HG03439 (cell line): ENCODE data around the gene ACBD4.

ENCODE experiments used
- ATAC-seq: cut with Tn5 transposase; IDR thresholded peaks from one replicate; pipeline ENCODE4 v1.9.1; 2021; ENCODE audit warnings: mild to moderate bottlenecking, moderate library complexity; ENCODE audit not compliant: unreplicated experiment

The ACBD4 gene, protein sequence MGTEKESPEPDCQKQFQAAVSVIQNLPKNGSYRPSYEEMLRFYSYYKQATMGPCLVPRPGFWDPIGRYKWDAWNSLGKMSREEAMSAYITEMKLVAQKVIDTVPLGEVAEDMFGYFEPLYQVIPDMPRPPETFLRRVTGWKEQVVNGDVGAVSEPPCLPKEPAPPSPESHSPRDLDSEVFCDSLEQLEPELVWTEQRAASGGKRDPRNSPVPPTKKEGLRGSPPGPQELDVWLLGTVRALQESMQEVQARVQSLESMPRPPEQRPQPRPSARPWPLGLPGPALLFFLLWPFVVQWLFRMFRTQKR

DNA sequence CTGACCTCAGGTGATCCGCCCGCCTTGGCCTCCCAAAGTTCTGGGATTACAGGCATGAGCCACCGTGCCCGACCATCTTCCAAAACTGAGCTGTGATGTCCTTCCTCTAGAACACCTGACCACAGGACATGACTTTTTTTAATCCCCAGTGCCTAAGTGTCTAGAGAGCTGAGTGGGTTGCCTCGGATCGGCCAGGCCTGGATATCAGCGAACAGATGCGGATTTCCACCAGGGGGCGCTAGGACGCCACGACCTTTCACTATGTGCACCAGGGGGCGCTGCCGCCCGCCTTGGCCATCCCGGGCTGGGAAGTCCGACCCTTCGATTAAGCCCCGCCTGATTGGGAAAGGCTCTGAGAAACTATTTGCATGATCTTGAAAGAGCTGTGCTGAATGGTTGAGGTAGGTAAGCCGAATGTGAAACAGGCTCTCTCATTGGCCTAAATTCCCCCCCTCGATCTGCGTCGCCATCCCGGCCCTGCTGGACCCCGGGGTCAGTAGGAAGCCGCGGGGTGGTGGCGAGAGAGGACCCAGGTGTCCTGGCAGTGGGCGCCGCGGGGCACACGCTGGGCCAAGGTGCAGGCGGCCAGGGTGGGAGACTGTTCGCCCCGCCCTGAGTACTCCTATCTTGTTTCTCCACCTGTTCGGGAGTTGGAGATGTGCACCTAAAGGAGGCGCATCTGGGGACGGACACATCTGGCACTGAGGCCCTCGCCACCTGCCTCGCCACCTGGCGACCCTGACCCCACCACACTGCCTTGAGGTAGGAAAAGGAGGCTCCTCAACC, at the start of gene ACBD4:
Gene ACBD4, plus strand, starts transcription at position 496 of the 786 bp plus-strand sequence. CDS start 458 bp downstream, outside the sequence.
- ATAC-seq: peak; percentile 75

DNA sequence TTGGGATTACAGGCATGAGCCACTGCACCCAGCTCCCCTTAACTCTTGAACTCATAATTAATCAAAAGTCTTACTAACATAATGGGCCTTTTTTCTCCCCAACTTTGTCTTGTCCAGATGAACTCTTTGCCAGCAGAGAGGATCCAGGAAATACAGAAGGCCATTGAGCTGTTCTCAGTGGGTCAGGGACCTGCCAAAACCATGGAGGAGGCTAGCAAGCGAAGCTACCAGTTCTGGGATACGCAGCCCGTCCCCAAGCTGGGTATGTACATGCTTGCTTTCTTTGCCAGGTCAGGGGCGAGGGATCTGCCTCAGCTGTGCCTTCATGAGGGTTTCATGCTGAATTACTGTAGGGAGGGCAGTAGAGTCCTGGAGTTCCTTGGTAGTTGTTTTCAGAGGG, 49.1 kb upstream of the ACBD4 start:
- ATAC-seq: no peak

DNA sequence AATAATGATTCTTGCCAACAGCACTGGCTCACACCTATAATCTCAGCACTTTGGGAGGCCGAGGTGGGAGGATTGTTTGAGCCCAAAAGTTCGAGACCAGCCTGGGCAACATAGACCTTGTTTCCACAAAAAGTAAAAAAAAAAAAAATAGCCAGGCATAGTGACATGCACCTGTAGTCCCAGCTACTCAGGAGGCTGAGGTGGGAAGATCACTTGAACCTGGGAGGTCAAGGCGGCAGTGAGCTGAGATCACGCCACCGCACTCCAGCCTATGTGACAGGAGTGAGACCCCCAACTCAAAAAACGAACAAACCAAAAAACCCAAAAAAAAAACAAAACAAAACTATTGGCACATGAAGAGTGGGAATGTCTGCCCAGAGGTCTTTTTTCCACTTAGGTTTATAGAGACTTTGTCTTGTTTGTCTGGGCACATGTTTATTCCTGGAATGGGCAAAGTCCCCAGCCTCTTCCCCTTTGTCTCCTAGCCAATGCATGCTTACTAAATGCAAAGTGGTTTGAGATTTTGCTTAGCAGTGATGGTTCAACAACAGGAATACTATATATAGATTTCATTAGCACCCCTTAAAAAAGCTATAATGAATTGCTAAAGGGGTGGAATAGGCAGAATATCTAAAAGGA, 48.5 kb upstream of the ACBD4 start:
- no peak for ATAC-seq

DNA sequence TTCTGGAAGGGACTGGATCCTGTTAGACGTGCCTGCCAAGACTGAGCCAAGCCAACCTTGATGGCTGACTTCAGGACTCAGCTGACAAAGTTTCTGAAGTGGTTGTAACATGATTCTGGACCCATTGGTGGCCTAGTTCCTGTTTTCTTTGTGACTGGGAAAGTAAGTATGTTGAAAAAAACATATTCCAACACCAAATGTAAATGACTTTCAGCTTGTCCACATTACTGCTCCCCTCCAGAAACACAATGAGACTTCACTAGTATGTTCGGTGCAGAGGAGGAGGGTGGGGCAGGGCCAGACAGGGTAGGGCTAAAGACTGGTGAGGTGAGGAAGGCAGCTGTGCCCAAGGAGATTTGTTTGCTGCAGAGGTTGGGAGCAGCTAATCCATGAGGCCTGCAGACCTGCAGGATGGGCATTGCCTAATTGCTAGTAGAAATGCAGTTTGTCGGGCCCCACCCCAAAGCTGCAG, 47.9 kb upstream of the ACBD4 start:
- no peak for ATAC-seq

DNA sequence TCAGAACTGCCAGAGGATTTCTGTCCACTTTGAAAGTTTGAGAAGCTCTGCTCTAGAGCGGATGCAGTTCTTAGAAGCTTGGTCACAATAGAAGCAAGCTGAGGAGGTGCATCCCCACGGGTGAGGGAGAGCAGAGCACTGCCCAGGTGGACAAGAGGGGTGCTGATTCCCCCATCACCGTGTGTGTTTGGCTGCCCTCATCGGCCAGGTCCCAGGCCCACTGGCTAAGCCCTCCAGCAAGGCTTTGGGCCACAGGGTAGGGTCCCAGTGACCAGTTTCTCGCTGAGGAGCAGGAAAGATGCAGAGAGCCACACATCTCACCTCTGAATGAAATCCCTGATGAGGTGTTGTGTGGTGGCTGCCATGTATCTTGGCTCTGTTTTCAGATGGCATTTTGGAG, 47.5 kb upstream of the ACBD4 start:
- ATAC-seq: no peak

DNA sequence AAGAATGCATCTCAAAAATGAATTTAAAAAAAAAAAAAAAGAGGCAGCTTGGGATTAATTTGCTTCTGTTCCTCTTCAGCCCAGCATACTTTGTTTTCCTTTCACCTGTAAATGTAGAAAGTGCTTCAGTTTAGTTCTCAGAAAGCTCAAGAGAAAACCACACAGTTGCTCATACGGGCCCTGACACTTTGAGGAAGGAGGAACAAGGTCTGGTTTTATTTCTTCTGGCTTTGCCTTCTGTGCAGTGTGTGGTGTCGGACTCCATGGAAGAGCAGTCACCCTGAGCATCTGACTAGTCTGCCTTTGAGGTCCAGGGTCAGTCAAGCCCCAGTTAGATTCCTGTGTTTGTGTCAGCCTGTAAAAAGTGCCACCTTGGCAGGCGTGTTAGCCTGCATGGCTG, 46.7 kb upstream of the ACBD4 start:
- ATAC-seq: no peak

DNA sequence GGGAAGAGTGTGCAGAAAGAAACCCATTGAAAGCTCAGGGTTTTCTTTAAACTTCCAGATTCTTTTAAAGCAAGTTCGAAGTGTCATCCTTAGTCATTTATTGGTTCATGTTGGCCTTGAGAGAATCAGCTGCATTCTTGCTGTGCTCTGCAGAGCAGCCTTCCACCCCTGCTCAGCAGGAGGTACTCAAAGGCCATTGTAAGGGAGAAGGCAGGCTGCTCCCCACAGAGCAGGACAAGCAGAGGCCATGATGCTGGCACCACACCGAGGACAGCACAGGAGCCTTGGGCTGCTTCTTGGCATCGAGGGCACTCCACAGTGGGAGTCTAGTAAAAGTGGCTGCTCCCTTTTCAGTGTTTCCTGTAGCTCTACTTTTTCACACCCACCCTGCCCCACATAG, 44.8 kb upstream of the ACBD4 start:
- no peak for ATAC-seq

DNA sequence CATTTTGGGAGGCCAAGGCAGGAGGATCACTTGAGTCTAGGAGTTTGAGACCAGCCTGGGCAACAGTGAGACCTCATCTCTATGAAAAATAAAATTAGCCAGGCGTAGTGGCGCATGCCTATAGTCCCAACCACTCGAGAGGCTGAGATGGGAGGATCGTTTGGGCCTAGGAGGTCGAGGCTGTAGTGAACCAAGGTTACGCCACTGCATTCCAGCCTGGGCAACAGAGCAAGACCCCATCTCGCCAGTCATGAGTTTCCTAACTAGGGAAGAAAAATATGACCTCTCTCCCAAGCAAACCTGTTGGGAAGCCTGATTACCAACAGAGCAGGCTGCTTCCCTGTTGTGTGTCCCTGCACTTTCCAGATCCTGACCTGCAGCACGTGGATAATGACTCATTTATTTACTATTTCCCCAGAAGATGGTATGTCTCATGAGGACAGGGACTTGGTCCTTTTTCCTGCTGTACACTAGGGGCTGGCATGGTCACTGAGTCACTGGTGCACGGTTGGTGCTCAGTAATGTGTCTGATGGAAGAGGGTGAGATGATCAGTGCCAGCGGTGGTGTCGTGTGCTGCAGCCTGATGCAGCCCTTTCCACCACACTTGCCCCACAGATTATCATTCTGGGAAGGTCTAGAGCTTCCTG, 43.6 kb upstream of the ACBD4 start:
- ATAC-seq: no peak

DNA sequence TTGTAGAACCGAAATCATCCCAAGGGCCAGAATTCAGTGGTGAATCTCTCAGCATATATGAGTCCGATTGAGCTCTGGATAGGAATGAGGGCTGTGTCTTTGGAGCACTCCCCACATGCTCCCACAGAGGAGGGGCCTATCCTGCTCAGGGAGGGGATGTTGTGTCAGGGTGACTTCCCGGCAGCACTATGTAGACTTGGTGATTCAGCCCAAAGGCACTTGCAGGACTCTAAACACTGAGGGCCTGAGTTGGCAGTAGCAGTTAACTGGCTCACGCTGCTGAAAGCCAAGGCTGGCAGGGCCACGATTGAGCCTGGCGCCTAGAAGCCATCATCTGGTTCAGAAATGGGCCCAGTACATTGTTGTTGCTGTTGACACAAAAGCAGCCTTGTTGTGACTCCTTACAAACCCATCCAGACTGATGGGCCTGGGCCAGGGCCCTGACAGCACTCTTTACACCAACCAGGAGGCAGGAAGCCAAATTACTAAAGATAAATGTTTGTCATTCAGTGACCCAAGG, 42.5 kb upstream of the ACBD4 start:
- ATAC-seq: no peak

DNA sequence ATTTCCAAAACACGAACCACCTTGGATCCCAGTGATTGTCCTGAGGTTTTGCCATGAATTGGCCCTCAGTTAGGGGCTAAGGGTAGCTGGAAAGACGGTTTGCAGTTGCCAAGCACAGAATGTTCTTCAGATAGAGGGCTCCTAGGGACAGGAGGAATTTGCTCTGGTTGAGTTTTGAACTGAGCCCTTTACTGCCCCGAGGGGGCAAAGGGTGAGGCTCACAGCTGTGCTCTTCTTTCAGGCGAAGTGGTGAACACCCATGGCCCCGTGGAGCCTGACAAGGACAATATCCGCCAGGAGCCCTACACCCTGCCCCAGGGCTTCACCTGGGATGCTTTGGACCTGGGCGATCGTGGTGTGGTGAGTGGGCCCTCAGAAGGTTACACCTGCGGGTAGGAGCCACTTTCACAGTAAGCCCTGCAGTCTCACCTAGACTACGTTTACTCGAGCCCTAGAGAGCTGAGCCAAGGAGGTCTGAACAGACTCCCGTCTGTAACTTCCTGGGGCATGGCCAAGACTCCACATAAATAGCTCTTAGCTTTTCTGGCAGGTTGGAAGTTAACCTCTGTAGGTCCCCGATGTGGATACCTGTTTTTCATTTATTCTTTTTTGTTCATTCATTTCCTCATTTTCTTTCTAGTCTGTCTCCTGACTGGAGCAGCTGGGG, 41.9 kb upstream of the ACBD4 start:
- ATAC-seq: no peak

DNA sequence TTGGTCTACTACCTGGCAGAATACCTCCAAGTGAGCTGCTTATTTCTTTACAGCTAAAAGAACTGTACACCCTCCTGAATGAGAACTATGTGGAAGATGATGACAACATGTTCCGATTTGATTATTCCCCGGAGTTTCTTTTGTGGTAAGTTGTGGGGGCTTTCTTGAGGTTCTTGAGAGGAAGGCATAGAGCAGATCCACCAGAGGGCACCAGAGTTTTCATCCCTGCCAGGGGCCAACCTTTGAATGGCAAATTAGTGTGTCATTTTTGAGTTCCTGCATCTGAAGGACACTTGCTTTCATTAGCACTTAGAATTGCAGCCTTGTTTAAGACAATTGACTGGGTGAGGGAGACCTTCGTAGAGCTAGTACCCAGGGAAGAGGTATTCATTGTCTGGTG, 39.3 kb upstream of the ACBD4 start:
- ATAC-seq: no peak

DNA sequence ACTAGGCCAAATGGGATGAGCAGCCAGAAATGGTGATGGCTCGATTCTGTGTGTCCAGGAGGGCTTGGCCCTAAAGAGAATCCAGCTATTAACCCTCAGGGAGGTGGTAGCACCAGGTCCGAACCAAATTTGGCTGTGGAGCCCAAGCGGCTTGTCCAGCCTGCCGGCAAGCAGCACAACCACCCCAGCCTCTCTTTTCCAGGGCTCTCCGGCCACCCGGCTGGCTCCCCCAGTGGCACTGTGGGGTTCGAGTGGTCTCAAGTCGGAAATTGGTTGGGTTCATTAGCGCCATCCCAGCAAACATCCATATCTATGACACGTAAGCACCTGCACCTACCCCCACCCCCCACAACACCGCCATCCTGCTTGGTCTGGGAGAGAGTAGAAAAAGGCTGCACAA, 38.6 kb upstream of the ACBD4 start:
- ATAC-seq: no peak

DNA sequence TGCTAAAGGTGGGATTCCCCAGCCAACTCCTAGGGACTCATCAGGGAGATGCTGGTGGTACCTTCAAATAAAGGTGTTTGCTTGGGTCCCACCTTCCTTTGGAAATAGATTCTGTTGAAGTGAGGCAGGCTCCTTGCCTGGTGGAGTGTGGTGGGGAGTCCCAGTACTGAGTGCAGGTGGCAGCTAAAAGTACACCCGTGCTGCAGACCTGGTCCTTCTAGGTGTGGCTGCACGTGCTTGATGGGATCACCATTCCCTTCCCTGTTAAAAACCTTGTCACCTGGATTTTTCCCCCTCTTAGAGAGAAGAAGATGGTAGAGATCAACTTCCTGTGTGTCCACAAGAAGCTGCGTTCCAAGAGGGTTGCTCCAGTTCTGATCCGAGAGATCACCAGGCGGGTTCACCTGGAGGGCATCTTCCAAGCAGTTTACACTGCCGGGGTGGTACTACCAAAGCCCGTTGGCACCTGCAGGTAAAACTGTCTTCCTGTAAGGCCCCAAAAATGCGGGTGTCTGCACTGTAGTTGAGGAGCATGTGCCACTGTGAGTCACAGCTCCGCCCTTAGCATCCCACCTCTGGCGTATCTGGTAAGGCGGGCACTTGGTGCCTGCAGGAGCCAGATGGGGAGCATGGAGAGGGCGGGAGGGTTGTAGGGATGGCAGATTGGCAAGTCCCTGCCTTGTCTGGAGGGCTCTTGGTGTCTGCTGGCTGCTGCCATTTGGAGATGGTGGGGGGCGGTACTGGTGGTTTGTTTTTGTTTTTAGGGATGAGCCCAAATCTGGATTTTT, 37.2 kb upstream of the ACBD4 start:
- ATAC-seq: no peak

DNA sequence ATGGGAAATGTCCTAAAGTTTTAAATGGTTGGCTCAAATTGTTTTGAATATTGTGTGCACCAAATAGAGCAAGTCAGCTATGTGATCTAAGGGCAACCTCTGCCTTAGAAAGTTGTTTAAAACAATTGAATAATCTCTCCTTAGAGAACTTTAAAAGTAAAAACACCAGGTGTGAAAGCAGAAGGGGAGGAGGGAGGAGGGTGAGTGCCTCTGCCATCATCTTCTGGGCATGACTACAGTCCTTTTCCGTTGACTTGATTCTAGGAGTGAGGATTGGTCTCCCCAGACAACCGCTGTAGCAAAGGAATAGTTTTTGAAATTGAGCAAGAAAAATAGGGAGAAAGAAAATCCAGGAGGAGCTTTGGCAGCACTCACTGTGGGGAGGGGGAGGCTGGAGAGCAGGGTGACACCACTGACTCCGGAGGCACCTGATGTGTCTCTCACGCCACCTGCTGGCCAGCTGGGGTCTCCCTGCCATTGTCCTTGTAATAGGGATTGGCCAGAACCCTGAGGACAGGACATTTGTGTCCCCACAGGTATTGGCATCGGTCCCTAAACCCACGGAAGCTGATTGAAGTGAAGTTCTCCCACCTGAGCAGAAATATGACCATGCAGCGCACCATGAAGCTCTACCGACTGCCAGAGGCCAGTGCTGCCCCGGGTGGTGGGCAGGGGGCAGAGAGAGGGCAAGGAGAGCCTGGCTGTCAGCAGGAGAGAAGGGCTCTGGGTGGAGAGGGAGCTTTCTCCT, 36.4 kb upstream of the ACBD4 start:
- no peak for ATAC-seq

DNA sequence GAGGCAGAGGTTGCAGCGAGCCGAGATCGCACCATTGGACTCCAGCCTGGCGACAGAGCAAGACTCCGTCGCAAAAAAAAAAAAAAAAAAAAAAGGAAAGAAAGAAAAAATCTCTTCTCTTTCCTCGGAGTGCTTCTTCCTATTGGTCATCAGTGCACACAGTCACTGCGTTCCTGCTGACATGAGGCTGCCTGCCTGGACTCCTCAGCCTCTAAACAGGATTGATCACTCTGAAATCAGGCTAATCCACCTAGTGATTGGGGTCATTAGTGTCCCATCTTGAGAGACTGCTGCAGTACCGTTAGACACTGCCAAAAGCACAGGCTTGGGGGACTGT, 34.0 kb upstream of the ACBD4 start:
- ATAC-seq: no peak

DNA sequence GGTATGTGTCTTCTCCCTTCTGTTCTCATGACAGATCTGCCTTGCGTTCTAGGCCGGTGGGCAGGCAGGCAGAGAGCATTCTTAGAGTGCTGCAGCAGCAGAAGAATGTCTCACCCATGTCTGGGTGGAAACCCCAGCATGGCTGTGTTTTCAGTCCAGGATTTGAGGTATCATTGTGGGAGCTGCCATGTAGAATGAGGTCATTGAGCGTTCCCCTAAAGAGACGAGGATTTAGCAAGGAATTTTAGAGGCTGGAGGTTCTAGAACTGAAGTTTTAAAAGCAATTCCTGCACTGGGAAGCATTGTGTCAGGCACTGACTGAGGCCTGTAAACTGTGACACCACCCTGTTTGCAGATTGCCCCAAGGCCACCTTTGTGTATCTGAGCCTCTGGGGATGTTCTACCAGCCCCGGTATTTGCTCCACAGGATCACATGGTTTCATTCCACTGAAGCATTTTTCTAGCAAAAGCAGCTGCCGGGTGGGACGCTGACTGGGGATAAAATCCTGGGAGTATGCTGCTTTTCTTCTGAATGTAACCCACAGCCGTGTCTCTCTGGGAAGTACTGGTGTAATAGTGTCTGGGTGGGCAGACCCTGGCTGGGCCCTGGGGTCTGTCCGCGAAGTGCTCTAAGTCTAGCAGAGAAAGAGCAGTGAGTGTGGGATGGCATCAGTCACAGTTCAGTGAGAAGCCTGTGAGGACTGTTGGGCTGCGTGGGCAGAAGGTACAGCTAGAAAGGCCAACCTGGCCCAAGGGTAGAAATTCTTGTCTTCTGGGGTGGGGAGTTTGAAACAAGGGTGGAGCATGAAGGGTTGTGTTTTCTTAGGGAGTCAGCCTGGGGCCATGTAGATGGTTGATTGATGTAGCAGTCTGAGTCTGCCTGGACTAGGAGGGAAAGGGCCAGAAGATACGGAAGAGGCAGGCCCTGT, 33.3 kb upstream of the ACBD4 start:
- ATAC-seq: no peak

DNA sequence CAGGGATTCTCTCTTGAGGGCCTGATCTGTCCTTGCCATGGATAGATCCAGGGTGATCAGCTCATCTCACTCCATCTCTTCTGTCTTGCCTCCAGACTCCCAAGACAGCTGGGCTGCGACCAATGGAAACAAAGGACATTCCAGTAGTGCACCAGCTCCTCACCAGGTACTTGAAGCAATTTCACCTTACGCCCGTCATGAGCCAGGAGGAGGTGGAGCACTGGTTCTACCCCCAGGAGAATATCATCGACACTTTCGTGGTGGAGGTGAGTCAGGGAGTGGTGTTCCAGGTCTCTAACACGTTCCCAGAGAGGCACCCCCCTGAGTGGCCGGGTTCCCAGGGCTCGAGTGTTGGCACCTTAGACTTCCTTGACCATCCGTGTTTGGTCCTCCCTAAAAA, 32.6 kb upstream of the ACBD4 start:
- ATAC-seq: no peak

DNA sequence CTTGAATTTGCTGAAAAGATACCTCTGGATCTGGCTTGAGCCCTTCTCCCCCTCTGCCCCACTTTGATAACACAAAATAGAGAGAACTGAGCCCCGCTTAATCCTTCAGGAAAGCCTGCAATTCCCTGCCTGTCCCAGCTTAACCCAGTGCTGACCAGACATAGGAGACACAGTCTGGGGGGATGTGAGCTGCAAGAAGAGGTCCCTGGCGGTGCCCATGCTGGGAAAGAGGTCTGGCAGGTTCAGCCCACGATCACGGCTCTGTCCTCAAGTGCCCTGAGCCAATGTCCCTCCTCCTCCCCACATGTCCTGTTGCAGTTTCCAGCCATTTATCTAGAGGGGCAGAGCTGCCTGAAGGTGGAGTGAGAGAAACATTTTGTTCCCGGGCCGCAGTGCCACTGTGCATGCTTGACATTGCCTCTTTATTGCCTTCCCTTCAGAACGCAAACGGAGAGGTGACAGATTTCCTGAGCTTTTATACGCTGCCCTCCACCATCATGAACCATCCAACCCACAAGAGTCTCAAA, 32.2 kb upstream of the ACBD4 start:
- ATAC-seq: no peak
